Glutamatergic neuron (in vitro differentiated cells): Measurements from ENCODE around the gene SUCLG2. TPM values are rescaled to one million over a fixed set of nuclear protein-coding genes. Genes with fewer than 3 reads are reported as not detected.

Experiments
- DNase-seq: peaks from one replicate; pipeline ENCODE4 v3.0.0; 2022
- H3K27ac Mint-ChIP-seq: one replicate; pipeline ENCODE4 v1.8.0; 2020; ENCODE audit warnings: mild to moderate bottlenecking, mixed read lengths, inconsistent platforms; ENCODE audit not compliant: unreplicated experiment
- H3K27me3 Mint-ChIP-seq: one replicate; pipeline ENCODE4 v1.8.0; 2020; ENCODE audit warnings: mild to moderate bottlenecking, moderate library complexity, mixed read lengths, inconsistent platforms; ENCODE audit not compliant: unreplicated experiment
- H3K36me3 Mint-ChIP-seq: one replicate; pipeline ENCODE4 v1.8.0; 2020; ENCODE audit warnings: mild to moderate bottlenecking, mixed read lengths, inconsistent platforms; ENCODE audit not compliant: unreplicated experiment
- H3K4me1 Mint-ChIP-seq: one replicate; pipeline ENCODE4 v1.8.0; 2020; ENCODE audit warnings: mild to moderate bottlenecking, low read depth, mixed read lengths, inconsistent platforms; ENCODE audit not compliant: unreplicated experiment
- H3K4me3 Mint-ChIP-seq: one replicate; pipeline ENCODE4 v1.8.0; 2020; ENCODE audit warnings: mild to moderate bottlenecking, mixed read lengths, inconsistent platforms; ENCODE audit not compliant: unreplicated experiment
- H3K9me3 Mint-ChIP-seq: one replicate; pipeline ENCODE4 v1.8.0; 2020; ENCODE audit warnings: mild to moderate bottlenecking, moderate library complexity, mixed read lengths, inconsistent platforms; ENCODE audit not compliant: unreplicated experiment
- total RNA-seq: library from RNA; stranded (reverse); fragmentation: NEBNext Ultra II Directional; extraction: Animal tissue kit (Norgen Biotek cat#: 25700); gene quantifications from one replicate; pipeline ENCODE4 v1.2.1, GENCODE V29; 2021; ENCODE audit not compliant: unreplicated experiment
- TF ChIP-seq, protein P1 (sequence below): fragments of 200-600 bp; sonication (generic); IDR thresholded peaks from one replicate; pipeline ENCODE4 v1.5.0; 2021; ENCODE audit not compliant: partially characterized antibody, unreplicated experiment

SUCLG2 gene
- total RNA-seq, 1 donor from 2014 or later: 4.3 TPM

DNA sequence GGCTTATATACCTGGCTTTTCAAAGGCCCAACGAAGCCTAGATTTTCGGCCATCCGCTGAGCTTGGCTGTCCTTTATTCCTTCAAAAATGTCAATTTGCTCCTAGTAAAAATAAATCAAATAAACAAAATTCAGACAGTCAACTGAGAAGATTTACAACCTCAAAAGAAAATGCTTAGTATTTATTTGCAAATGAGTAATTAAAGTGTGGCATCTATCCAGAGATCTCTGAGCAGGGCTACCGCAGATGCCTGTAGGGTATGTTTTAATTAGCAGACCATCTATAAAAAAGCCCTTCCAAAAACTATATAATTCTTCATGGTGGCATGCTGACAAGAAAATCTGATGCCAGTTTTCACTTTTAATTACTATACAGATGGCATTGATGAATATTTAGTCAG, 136.2 kb downstream of the SUCLG2 start:
- Mint-ChIP-seq H3K27me3 (peaks cover 2% of the 10 kb centered on the region), H3K4me3 (no peak overlapping the region), H3K36me3 (no peaks in the 10 kb centered on the region), H3K9me3 (no peaks in the 10 kb centered on the region), H3K27ac (no peak overlapping the region), H3K4me1 (no peaks in the 10 kb centered on the region)
- TF ChIP-seq, protein P1, sequence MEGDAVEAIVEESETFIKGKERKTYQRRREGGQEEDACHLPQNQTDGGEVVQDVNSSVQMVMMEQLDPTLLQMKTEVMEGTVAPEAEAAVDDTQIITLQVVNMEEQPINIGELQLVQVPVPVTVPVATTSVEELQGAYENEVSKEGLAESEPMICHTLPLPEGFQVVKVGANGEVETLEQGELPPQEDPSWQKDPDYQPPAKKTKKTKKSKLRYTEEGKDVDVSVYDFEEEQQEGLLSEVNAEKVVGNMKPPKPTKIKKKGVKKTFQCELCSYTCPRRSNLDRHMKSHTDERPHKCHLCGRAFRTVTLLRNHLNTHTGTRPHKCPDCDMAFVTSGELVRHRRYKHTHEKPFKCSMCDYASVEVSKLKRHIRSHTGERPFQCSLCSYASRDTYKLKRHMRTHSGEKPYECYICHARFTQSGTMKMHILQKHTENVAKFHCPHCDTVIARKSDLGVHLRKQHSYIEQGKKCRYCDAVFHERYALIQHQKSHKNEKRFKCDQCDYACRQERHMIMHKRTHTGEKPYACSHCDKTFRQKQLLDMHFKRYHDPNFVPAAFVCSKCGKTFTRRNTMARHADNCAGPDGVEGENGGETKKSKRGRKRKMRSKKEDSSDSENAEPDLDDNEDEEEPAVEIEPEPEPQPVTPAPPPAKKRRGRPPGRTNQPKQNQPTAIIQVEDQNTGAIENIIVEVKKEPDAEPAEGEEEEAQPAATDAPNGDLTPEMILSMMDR: no peak
- DNase-seq: no peak

DNA sequence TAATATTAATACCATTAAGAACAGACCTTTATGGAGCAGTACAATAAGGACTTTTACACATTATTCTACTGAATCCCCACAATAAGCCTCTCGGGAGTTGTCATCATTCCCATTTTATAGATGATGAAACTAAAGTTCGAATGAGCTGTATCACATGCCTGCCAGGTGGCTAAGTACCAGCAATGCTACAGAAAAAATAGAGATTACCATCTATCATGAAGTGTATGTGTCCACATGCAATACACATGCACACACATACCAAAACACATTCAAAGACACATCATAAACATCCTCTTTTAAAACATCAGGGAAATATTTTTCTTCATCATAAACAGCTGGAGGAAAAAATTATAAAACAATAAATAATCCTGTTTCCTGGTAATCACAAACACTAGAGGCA, 136.6 kb downstream of the SUCLG2 start:
- Mint-ChIP-seq H3K4me3 (no peak overlapping the region), H3K9me3 (no peaks in the 10 kb centered on the region), H3K36me3 (no peaks in the 10 kb centered on the region), H3K4me1 (no peaks in the 10 kb centered on the region), H3K27me3 (peaks cover 2% of the 10 kb centered on the region), H3K27ac (no peak overlapping the region)
- no peak for DNase-seq
- TF ChIP-seq, protein P1: no peak

DNA sequence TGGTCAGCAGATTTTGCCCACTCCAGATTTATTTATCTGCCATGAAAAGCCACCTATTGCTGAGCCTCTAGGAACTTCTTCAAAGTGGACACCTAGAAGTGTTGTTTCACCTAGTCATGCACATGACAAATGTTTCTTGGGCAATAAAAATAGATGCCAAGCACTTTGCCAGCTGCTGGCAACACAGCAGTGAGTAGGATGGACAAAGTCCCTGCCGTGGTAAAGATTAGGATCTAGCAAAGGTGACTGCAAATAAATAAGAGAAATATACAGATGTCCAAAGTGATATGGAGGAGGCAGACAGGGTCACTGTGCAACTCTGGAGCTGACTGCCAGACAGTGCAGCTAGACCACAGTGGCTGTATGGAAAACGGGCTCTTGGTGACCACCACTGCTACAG, 137.9 kb downstream of the SUCLG2 start:
- peaks cover 2% of the 10 kb centered on the region for H3K27me3 Mint-ChIP-seq
- TF ChIP-seq, protein P1: no peak
- DNase-seq: no peak
- no peaks in the 10 kb centered on the region for H3K4me1 Mint-ChIP-seq
- no peak overlapping the region for H3K4me3 Mint-ChIP-seq
- no peaks in the 10 kb centered on the region for H3K9me3 Mint-ChIP-seq
- H3K27ac Mint-ChIP-seq: no peak overlapping the region
- no peaks in the 10 kb centered on the region for H3K36me3 Mint-ChIP-seq

DNA sequence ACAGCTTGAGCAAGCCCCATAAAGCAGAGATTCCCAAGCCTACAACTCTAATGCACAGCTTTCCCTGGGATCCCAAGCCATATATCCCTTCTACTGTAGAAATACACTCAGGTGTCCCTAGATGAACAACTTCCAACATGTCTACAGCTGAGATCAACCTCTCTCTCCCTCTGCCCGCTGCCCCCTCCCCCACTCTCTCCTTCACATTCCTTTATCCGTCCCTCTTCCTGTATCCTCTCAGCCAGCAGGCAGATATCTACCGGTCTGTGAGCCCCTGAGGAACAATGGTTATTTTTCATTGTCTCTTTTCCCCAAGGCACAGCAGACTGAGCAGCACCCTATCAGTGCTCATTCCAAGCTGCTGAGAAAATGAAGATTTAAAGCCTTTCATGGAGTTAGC, 138.6 kb downstream of the SUCLG2 start:
- Mint-ChIP-seq H3K27me3 (peaks cover 2% of the 10 kb centered on the region), H3K36me3 (no peaks in the 10 kb centered on the region), H3K4me3 (no peak overlapping the region), H3K9me3 (no peaks in the 10 kb centered on the region), H3K4me1 (no peaks in the 10 kb centered on the region), H3K27ac (no peak overlapping the region)
- no peak for DNase-seq
- TF ChIP-seq, protein P1: no peak

DNA sequence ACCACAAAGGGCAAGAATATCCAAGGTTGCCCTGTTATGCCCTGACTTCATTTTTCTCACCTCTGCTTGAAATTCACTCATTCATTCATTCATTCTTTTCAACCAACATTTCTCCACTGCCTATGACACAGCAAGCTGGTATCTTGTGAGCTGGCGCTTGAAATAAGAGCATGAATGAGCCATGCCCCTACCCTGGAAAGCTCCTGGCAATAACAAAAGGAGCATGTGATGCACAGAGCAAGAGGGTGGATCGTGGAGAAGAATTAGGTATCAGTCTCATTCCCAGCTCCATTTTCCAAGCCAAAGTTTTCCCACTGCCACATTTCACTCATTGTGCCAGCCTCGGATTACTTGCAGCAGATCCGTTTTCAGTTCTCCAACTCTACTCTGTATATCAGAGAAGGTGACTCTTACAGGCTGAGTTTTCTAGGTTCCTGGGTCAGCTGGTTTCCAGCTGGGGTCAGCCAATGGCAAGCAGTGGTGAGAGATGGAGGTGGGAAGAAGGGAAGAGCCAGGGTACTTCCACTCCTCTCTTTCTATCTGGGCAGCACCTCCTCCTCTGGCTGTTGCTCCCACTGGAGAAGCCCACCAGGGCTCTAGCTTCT, 144.8 kb downstream of the SUCLG2 start:
- Mint-ChIP-seq H3K36me3 (no peaks in the 10 kb centered on the region), H3K4me3 (no peak overlapping the region), H3K4me1 (no peaks in the 10 kb centered on the region), H3K27ac (no peak overlapping the region), H3K9me3 (no peaks in the 10 kb centered on the region), H3K27me3 (no peaks in the 10 kb centered on the region)
- DNase-seq: no peak
- TF ChIP-seq, protein P1: no peak
